ENCODE data around the gene RDH13. TPM values are rescaled to one million over a fixed set of nuclear protein-coding genes. Genes with fewer than 3 reads are reported as not detected.

RDH13 gene
- total RNA-seq = 13.7 and 14.3 TPM in 2 replicates

GRCh38 chr19:55062735-55063491, at the start of gene RDH13:
Gene RDH13 (minus strand): TSS chr19:55063148. CDS start chr19:55063032, 116 bp downstream.

GRCh38 chr19:55075371-55075998, 12.5 kb upstream of the RDH13 start, which contains the start of gene EPS8L1:
Gene EPS8L1 (plus strand): TSS chr19:55075869. CDS start chr19:55076445, 576 bp downstream.

Other genes starting within 250 kb of the RDH13 start
- gene KIR3DL1, start 246.7 kb downstream of the RDH13 start, total RNA-seq = not detected in 2 replicates
- gene KIR2DS4, start 230.5 kb downstream of the RDH13 start, total RNA-seq = not detected in 2 replicates
- not detected in 2 replicates for gene KIR3DL2, start 212.7 kb downstream of the RDH13 start, total RNA-seq
- gene FCAR, start 188.9 kb downstream of the RDH13 start, total RNA-seq = not detected in 2 replicates
- gene NCR1, start 157.0 kb downstream of the RDH13 start, total RNA-seq = not detected in 2 replicates
- gene NLRP7, start 115.6 kb downstream of the RDH13 start, total RNA-seq = not detected in 2 replicates
- gene NLRP2, start 96.8 kb downstream of the RDH13 start, total RNA-seq = 0.76 and 1.6 TPM in 2 replicates
- gene GP6, start 24.9 kb downstream of the RDH13 start, total RNA-seq = not detected in 2 replicates
- gene EPS8L1, start 12.7 kb upstream of the RDH13 start, total RNA-seq = 5.9 and 7.7 TPM in 2 replicates
- gene PPP1R12C, start 54.5 kb upstream of the RDH13 start, total RNA-seq = 64.1 and 89.2 TPM in 2 replicates
- gene TNNT1, start 86.1 kb upstream of the RDH13 start, total RNA-seq = not detected in 2 replicates
- gene TNNI3, start 94.6 kb upstream of the RDH13 start, total RNA-seq = not detected in 2 replicates
- gene DNAAF3, start 103.5 kb upstream of the RDH13 start, total RNA-seq = 0.33 and 0.38 TPM in 2 replicates
- gene SYT5, start 117.1 kb upstream of the RDH13 start, total RNA-seq = not detected in 2 replicates
- gene PTPRH, start 146.4 kb upstream of the RDH13 start, total RNA-seq = 0.48 and 0.65 TPM in 2 replicates
- gene TMEM86B, start 165.6 kb upstream of the RDH13 start, total RNA-seq = 2.0 and 2.4 TPM in 2 replicates
- gene PPP6R1, start 195.9 kb upstream of the RDH13 start, total RNA-seq = 44.2 and 52.3 TPM in 2 replicates
- gene HSPBP1, start 217.0 kb upstream of the RDH13 start, total RNA-seq = 30.4 and 37.2 TPM in 2 replicates
- gene BRSK1, start 220.8 kb upstream of the RDH13 start, total RNA-seq = 0.29 and 1.3 TPM in 2 replicates